ENCODE measurements around the gene PEAK3.

Gene PEAK3

DNA sequence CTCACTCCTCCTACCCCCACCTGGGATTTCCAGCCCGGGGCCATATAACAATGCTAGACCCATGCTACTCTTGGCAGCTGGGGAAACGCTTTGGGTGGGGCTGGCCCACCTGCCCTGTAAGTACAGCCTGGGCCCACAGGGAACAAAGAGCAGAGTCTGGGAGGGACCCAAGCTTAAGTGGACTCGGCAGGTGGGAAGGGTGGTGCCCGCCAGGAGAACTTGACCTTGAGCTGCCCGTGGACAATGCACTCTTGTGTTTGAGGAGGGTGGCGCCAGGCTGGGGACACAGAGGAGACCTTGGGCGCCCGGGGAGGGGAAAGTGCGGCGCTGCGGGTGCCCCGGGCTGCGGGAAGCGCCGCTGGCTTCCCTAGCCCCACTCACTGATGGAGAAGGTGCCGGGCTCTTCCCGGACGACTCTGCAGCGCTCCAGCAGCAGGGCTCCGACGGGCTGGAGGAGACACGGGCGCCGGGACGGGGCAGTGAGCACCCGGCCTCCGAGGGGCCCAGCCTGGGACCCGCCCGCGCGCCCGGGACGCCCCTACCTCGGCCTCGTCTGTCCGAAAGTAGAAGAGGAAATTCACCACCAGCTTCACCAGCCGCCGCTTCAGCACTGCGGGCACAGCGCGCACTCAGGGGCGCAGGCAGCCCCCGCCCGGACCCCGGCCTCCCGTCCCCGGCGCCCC lies 46.5 kb downstream of the PEAK3 start:
- DNase-seq, result no peak

DNA sequence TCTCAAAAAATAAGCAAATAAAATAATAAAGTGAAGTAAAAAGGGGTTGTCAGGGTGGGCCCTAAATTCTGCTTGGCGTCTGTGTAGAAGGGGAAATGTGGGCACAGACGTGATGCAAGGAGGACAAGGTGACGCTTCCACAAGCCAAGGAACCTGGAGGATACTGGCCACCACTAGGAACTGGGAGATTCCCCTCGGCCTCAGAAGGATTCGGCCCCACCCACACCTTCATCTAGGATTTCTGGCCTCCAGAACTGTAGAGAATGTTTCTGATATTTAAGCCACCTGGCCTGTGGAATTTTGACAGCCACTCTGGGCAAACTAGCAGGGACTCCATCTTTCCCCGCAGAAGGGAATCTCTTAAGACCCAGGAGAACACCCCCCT lies 47.0 kb downstream of the PEAK3 start:
- no peak for DNase-seq

DNA sequence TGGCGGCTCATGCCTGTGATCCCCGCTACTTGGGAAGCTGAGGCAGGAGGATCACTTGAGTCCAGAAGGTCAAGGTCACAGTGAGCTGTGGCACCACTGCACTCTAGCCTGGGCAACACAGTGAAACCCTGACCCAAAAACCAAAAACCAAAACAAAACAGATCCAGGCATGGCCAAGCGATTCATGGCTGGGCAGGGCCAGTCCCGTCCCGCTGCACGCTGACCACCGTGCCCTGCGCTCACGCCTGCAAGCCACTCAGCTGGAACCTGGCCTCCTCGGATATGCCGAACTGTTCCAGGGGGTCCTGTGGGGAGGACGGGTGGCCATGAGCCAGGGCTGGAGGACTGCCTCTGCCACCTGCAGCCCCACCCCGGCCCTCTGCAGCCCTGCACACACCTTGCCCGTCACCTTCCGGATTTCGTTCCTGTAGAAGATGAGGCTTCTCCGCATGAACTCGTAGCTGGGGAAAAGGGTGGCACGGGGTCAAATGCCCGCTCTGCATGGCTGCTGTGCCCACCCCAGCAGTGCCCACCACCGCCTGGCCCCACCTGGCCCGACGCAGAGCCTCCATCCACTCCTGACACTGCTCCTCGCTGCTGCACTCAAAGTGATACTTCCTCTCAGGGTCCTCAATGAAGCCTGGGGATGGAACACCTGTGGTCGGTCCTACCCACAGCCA lies 48.2 kb downstream of the PEAK3 start:
- DNase-seq, result no peak

DNA sequence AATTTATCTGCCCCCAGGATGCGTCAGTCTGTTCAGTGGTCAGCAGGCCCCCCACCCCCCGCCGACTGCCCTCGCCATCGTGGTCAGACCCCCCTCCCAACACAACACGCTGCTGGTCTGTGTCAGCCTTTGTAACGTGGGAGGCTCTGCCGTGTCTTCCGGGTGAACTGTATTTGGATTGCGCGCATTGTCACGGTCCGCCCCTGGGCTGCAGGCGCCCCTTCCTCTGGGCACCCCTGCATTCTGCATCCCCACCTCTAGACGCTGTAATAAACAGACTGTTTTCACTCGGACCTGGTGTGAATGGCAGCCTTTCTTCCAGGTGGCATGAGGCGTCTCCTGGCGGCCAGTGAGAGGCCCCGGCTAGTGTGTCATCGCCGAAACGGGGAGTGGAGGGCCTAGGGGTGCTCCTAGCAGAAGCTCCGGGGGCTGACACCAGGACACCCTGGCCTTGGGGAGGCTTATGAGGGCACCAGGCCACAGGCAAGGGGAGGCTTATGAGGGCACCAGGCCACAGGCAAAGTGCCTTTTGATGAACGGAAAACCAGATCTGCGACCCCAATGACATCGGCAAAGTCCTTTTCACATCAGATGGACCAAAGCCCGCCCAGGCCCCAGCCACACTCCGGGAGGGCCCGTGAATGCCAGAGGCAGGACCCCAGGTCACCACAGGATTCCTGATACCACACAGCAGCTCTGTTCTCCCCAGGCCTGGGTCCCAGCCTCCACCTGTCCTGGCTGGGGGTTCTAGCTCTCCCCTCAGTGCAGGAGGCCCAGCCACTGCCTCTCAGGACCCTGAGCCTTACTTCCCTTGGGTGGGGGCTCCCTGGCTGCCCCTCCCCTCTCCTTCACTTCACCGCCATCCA lies 49.5 kb downstream of the PEAK3 start:
- DNase-seq, result no peak

DNA sequence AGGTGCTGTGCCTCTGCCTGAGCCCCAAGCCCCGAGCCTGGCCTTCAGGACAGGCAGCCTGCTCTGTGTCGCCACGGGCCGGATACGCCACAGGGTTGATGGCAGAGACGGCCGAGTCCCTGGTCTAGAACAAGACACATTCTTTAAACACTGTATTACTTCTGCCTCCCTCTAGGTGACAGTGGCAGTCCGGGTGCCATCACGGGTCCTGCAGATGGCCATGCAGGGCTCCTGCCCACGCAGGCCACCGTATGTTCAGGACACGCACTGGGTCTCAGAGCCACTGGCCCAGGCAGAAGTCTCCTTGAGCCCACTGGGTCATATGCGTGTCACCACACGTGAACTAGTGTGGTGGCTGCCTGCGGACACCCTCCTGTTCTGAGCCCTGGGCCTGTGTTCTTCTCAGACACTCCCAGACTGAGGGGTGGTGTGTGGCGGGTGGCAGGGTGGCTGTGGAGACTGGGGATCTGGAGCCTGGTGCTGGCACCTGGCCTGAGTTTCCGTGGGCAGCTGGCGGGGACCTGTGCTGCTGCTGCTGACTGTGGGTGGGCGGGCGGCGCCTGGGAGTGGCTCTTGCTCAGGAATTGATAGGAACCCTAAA lies 50.3 kb downstream of the PEAK3 start:
- DNase-seq, result no peak

DNA sequence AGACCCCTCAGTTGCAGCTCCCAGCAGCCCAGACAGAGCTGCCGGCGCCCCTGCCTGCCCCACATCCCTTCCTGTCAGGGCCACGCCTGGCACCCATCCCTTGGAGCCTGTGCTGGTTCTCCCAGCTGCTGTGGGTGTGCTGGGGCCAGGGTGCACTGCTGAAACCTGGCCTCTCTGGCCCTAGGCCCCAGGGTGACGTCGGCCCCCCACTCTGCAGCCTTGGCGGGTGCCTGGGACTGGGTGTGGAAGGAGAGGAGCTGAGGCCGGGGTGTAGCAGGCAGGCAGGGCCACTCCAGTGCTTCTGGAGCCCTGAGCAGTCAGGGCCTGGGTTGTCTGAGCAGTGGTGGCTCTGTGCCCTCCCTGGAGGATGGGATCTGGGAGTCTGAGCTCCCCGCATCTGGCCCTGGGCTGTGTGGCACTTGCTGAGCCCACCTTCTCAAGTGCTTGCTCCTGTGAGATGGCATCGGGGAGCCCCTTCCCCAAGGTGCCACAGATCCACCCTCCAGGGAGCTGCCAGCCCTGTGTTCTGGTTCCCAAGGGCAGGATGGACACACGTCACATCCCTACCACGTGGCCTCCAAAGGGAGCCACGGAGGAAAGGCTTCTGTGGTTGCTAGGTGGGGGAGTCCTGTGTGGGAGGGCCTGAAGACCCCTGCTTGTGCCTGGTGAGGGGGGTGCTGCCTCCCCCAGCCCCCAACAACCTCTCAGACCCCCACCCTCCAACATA lies 51.0 kb downstream of the PEAK3 start:
- DNase-seq, result no peak

DNA sequence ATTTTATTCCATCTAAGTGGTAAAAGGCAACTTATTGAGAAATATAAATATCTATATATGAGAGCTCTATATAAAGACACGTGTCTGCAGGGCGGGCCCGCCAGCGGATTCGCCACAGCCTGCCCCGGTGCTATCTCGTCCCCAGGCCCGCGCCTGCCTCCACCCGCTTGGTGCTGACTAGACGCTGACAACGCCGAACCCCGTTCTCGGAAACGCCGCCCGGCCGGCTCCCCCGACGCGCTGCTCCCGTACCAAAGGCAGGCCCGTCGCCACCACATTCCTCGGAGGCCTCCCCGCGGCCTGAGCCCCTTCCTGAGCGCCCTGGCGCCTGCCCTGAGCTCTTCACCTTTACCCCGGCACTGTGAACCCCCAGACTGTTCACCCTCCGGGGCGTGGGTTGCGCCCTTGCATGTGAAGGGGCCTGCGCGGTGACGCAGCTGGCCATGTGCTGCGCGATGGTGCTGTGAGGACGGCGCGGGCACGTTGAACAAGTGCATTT lies 51.9 kb downstream of the PEAK3 start:
- DNase-seq, result no peak

DNA sequence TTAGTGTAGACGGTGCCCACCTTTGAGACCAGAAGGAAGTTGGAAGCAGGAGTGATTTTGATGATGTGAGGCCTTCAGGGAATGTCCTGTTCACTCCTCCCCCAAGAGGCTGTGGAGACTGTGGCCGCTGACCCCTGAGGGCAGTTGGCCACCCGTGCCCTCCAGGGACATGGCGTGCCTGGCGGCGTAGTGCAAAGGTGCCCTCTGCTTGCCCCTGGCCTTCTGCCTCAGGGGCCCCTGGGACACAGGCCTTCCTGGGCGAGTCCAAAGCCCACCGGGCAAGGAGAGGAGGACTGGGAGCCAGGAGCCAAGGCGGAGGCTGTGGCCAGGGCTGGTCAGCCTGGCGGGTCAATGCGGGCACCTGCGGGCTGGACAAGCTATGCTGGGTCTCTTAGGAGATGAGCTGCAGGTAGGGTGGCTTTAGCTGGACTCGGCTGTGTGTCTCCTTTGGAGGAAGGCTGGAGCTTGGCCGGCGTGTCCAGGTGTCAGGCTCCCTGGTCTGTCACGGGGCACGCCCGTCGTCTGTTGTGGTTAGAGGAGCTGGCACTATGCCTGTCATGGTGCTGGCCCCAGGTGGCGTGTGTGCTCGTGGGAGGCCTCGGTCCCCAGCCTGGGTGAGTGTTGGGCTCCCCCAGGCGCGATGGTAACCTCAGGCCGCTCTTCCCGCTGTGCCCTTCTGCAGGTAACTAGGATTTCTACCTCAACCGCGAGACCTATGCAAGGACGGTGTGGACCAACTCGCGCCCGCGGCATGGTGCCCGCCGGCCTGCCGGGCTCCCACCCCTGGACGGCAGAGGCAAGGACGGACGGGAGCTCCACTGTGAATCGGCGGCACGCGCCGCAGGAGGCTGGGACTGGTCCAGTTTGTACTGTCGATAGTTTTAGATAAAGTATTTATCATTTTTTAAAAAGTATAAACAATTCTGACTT lies 52.6 kb downstream of the PEAK3 start:
- no peak for DNase-seq

DNA sequence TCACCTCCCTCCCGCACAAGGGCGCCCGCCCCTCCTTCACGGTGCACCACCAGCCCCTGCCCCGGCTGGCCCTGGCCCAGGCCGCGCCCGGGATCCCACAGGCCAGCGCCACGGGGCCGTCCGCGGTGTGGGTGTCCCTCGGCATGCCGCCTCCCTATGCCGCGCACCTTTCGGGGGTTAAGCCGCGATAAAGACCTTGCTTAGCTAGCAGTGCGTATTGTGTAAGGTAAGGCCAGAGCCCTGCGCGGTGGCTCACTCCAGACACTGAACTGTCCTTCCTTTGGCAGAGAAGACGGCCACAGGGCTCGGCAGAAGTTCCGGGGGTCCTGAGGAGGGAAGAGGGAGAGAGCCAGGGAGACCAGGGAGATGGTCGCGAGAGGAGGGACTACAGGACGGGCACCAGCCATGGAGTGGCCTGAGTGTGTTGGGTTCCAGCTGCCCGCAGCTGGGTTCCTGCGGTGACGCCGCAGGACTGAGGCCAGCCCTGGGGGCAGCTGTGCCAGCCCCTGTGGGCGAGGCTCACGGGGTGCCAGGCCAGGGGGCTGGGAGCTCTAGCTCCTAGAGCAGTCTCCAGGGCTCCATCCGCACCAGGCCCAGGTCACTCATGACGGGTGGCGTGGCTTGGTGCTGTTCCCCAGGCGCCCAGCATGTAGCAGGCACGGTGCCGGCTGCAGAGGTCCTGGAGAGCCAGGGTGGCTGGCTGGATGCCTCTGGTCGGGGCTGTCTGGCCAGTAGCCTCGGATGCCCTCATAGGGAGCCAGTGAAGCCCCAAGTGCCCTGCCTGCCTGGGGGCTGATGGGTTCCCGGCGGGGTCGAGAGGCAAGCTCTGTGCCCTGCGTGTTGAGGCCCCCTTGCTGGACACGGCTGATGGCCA lies 53.6 kb downstream of the PEAK3 start:
- no peak for DNase-seq

DNA sequence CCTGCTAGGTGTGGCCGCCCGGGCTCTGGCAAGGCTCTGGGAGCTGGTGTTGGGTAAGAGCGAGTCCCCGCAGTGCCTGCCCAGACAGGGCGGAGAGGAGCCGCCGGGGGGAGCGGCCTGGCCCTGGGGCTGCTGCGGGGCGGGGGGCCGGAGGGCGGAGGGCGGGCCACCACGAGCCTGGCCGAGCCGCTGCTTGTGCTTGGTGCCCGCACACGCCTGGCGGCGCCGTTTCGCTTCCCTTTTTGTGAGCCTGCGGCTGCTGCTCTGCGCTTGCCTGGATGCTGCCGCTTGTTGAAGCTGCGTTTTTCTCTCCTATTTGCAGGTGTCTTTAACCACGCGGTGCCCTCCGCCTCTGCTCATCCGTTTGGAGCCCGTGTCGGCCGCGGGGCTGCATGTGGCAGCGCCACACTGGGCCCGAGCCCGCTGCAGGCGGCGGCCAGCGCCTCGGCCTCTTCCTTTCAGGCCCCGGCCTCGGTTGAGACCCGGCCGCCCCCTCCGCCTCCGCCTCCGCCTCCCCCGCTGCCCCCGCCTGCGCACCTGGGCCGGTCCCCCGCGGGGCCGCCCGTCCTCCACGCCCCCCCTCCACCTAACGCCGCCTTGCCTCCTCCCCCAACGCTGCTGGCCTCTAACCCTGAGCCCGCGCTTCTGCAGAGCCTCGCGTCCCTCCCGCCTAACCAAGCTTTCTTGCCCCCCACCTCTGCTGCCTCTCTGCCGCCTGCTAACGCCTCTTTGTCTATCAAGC lies 54.4 kb downstream of the PEAK3 start:
- DNase-seq, result no peak

DNA sequence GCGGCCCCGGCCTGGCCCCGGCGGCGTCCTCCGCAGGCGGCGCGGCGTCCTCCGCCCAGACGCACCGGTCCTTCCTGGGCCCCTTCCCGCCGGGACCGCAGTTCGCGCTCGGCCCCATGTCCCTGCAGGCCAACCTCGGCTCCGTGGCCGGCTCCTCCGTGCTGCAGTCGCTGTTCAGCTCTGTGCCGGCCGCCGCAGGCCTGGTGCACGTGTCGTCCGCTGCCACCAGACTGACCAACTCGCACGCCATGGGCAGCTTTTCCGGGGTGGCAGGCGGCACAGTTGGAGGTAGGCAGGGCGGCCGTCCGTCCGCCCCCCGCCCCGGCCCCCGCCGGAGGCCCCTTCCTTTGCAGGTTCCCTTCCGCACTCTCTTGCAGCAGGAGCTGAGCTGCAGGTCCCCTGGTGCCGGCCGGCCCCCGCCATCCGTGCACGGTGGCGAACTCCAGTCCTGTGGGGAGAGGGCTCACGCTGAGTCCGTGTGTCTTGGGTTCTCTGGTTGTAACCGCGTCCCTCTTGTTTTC lies 55.1 kb downstream of the PEAK3 start:
- no peak for DNase-seq

DNA sequence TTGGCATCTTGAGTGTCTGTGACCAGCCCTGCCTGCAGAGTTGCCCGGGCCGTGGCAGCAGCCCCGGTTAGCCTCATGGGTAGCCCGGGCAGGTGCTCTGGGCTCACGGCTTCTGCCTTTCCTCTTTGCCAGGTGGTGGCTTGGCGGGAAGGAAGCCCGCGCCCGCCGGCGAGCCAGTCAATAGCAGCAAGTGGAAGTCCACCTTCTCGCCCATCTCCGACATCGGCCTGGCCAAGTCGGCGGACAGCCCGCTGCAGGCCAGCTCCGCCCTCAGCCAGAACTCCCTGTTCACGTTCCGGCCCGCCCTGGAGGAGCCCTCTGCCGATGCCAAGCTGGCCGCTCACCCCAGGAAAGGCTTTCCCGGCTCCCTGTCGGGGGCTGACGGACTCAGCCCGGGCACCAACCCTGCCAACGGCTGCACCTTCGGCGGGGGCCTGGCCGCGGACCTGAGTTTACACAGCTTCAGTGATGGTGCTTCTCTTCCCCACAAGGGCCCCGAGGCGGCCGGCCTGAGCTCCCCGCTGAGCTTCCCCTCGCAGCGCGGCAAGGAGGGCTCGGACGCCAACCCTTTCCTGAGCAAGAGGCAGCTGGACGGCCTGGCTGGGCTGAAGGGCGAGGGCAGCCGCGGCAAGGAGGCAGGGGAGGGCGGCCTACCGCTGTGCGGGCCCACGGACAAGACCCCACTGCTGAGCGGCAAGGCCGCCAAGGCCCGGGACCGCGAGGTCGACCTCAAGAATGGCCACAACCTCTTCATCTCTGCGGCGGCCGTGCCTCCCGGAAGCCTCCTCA lies 55.7 kb downstream of the PEAK3 start:
- DNase-seq, result no peak

DNA sequence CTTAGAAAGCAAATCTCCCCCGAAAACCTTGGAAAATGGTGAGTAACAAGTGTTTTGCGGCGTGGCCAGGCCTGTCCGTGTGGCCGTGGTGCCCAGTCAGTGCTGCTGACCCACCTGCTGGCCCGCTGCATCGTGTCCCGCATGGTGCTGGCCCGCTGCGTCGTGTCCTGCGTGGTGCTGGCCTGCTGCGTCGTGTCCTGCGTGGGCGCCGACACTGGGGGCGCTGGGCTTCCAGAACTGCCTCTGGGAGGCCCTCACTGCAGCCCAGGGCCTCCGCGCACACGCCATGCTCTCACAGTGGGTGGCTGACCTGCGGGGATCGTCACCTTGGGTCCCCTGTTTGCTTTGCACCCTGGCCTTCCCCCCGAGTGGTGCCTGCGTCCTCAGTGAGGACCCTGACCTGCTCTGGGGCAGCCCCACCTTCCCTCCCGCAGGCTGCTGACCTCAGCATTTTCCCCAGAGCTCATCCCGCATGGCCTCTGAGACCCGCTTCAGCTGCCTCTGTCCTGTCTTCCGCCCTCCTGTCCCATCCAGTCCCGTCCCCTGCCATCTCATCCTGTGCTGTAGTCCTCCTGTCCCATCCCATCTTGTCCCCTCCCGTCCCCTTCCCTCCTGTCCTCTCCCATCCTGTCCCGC lies 56.4 kb downstream of the PEAK3 start:
- no peak for DNase-seq

DNA sequence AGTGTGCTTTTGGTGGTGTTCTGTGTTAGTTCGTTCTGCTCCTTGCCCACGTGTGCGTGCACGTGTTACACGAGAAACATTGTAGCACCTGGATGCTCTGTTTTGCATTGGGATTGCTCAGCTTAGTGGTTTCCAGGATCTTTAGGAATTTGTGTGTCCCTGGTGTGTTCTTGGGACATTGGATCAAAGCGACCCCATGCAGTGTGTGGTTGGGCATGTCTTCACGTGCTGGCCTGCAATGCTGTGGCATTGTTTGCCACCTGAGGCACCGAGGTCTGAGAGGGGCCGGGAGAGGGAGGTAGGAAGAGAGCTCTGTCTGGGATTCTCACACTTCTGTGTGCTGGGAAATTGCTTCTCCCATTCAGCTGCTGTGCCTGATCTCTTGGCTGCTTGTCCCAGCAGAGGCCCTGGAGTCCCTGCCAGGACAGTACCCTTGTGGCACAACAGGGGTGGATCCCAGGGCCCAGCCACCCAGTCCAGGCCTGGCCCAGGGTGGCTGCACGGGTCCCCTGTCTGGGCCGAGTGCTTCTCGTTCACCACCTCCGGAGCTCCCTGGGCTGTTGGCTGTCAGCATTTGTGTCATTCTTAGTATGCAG lies 57.1 kb downstream of the PEAK3 start:
- DNase-seq, result no peak

Measured in GF-D8 (cell line).